HL-60/S4 treated with retinoic acid at 250 ng/mL for 4 days and 3 days (cell line): ENCODE results near the gene ZNF705A.
"Not testable (repeated sequence)": the region's sequence is repeated elsewhere in the genome, so short reads cannot be mapped to it uniquely, and the experiment has no call there.

Experiments used
- in situ Hi-C: fragments of 300-500 bp; cut with MboI; formaldehyde crosslinking; loops from 2 replicates; pipeline ENCODE4 v1.7.0; 2022; ENCODE audit warnings: low sequenced_read_pairs

Gene ZNF705A

GRCh38 chr12:8183346-8183745 lies 26.5 kb downstream of the ZNF705A start:
- in situ Hi-C loops: not testable (repeated sequence)

DNA sequence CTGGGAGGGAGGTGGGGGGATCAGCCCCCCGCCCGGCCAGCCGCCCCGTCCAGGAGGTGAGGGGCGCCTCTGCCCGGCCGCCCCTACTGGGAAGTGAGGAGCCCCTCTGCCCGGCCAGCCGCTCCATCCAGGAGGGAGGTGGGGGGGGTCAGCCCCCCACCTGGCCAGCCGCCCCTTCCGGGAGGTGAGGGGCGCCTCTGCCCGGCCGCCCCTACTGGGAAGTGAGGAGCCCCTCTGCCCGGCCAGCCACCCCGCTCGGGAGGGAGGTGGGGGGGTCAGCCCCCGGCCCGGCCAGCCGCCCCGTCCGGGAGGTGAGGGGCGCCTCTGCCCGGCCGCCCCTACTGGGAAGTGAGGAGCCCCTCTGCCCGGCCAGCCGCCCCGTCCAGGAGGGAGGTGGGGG lies 27.4 kb downstream of the ZNF705A start:
- in situ Hi-C loops: not testable (repeated sequence)

DNA sequence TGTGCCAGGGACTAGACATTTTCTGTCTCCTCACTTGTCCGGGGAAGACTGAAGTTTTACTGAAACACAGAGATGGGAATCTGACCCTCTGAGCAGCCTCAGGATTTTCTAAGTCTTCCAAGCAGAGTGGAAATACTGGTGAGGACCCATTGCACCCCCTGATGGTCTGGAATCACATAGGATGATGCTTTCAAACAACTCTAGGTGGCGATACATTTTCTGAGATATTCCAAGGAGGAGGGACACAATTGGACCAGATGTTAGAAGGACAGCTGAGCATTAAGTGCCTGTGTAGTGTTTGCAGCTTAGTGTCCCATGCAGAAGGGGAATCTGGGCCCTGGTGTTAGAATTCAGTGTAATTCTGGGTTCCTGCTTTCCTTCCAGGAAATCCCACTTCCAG lies 31.3 kb downstream of the ZNF705A start:
- in situ Hi-C loops: not testable (repeated sequence)

DNA sequence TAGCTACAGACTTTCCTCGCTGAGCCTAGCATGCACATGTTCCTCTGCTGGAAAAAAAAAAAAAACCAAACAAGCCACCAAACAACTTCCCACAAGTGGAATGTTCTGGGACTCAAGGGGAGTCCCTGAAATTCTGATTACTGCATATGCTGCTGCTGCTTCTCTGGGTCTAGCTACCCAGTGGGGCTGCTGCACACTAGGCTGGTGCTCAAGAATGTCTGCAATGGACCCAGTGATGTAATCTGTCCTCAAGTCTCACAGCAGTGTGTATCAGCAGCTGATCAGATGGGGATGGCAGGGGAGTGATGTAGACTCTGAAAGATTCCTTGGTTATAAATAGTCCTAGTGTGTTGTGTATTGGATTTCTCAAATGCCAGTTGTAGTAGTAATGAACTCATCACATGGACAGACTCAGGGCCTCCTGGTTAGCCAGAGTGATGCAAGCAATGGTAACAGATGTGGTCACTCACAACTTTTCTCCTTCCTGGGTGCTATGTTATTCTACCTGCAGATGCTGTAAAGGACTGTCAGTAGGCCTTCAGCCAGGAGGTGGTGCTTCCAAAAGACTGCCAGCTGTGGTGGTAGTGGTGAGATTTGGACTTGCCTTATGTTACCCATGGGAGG lies 41.0 kb downstream of the ZNF705A start:
- in situ Hi-C loops: not testable (repeated sequence)

GRCh38 chr12:8218711-8219382 lies 62.0 kb downstream of the ZNF705A start:
- in situ Hi-C loops: not testable (repeated sequence)

DNA sequence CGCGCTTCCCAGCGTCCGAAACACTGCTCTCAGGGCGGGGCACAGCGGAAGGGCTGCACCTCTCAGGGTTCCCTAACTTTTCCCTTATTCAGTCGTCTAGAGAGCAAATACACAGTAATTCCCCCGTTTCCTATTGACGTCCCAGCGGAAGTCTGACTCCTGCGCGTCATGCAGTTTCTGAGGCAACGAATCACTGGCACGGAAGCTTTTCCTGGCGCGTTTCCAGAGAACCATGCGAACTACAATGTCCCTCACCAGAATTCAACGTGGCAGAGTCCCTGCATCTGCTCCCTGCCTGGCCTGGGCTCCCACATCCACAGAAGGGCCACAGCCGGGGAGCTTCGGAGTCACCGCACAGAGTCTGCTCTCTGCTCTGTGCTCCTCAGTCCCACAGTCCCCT lies 64.6 kb downstream of the ZNF705A start:
- in situ Hi-C loops: not testable (repeated sequence)

DNA sequence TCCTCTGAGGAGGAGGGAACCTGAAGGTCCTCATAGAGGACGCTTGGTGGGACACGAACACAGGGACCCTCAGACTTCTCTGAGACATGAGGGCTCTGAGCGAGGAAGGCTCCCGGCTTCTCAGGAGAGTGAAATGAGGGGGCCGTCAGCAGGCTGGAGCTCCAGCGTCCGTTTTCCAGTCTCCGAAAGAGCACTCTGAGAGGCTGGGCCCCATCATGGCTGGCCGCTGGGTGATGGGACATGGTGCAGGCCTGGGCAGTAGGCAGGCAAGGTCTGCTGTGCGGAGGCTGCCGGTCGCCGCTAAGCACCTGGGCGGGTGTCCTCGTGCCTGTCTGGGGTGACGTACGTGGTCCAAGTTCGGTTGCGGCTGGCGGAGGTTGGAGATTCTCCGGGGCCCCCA lies 65.0 kb downstream of the ZNF705A start:
- in situ Hi-C loops: not testable (repeated sequence)

DNA sequence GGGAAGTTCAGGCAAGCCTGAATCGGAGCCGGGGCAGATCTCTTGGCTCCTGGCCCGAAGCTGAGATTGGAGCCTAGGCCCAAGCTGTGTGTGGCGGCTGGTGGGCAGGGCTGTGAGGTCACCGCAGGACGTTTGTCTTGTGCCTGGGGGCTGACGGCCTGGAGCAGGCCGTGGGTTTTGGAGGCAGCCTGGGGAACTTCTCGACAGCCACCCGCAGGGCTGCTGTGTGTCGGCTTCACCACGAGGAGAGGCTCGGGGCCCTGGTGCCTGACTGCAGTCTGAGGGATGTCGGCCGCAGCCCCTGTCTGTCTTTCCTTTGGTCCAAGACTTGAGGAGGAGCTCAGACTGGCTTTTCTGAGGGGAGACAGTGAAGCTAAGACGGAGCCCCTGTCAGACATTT lies 65.5 kb downstream of the ZNF705A start:
- in situ Hi-C loops: not testable (repeated sequence)

- in situ Hi-C loops: not testable (repeated sequence)
Observed at GRCh38 chr12:8223646-8224045, 66.8 kb downstream of the ZNF705A start.

- in situ Hi-C loops: loop anchor here (25.0 kb wide), 1 partner anchor 112 kb away; the partner anchor contains the start of gene CLEC4A
Observed at GRCh38 chr12:8224782-8225181, 68.0 kb downstream of the ZNF705A start.

DNA sequence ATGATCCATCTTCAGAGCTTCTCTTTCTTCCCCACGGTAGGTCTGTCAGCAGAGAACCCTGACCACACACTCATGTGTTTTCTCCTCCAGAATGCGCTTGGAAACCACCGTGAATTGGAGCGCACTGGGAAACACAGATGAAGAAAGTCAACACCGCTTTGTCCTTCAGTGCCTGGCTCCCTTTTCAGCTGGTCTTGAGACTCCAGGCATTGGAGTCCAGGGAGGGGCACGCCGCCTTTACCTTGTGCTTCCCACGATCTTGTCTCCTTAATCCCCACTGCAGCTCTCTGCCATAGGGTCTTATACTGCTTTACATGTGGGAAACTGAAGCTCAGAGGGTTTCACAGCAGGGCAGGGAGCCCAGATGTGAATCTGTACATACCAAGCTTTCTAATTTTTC lies 69.5 kb downstream of the ZNF705A start:
- in situ Hi-C loops: loop anchor here (25.0 kb wide), 1 partner anchor 114 kb away; the partner anchor contains the start of gene CLEC4A

- in situ Hi-C loops: loop anchor here (25.0 kb wide), 1 partner anchor 115 kb away; the partner anchor contains the start of gene CLEC4A
Observed at GRCh38 chr12:8226992-8227731, 70.3 kb downstream of the ZNF705A start, which contains the start of gene FAM90A1. Gene FAM90A1 (minus strand): TSS chr12:8227618. CDS start chr12:8224832, 2,786 bp downstream.

DNA sequence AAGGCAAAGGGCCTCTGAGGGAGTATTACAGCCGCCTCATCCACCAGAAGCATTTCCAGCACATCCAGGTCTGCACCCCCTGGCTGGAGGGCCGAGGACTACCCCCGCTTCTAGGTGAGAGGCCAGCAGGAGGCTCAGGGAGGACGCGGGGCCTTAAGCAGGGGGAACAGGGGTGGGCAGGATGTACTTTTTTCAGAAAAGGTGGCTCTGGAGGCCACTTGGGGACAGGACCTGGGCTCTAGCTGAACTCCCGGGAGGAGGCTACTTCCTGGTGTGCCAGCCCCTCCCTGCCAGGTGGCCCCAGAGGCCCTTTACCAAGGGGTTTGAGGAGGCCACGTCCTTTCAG lies 70.9 kb downstream of the ZNF705A start:
- in situ Hi-C loops: loop anchor here (25.0 kb wide), 1 partner anchor 115 kb away; the partner anchor contains the start of gene CLEC4A

- in situ Hi-C loops: loop anchor here (25.0 kb wide), 1 partner anchor 116 kb away; the partner anchor contains the start of gene CLEC4A
Observed at GRCh38 chr12:8228607-8229006, 71.8 kb downstream of the ZNF705A start.

GRCh38 chr12:8229486-8229885 lies 72.7 kb downstream of the ZNF705A start:
- in situ Hi-C loops: loop anchor here (25.0 kb wide), 1 partner anchor 117 kb away; the partner anchor contains the start of gene CLEC4A
